HepG2 (cell line): ENCODE results near the gene SOX11. TPM values are rescaled to one million over a fixed set of nuclear protein-coding genes. Genes with fewer than 3 reads are reported as not detected.

Experiments
- ATAC-seq: fragments of 200-7000 bp; cut with Tn5 transposase; 3 replicates; pipeline ENCODE4 v1.9.1; 2020; ENCODE audit warnings: mild to moderate bottlenecking, moderate library complexity
- BruUV-seq: library from RNA; stranded (reverse); fragments of 400-500 nt; replicated peaks from 2 replicates; lab custom pipeline; 2021; lab: Mats Ljungman, UMichigan
- CTCF ChIA-PET: fragments of 300-600 bp; formaldehyde crosslinking; extraction: SDS; loops from one replicate; lab custom pipeline; 2021; ENCODE audit warnings: low total read pairs, inconsistent platforms, low intra/inter-chr PET ratio; lab: Yijun Ruan, JAX
- POLR2A ChIA-PET: fragments of 350-600 bp; sonication (Branson Sonifier 250); formaldehyde crosslinking; loops from one replicate; lab custom pipeline; 2020; ENCODE audit warnings: antibody characterized with exemption, inconsistent platforms; lab: Yijun Ruan, JAX
- DNase-seq: peaks from one replicate; pipeline ENCODE4 v3.0.0-alpha.2; 2015; ENCODE audit warnings: low spot score
- FAIRE-seq: peaks from 3 replicates; lab custom pipeline; 2011; peaks lifted over from hg19 to GRCh38; lab: Jason Lieb, UNC
- H2AFZ ChIP-seq: one replicate; pipeline ENCODE4 v1.6.1; 2011; ENCODE audit warnings: low read length, inconsistent platforms
- H3K27ac ChIP-seq: fragments of 300-600 bp; 3 replicates; pipeline ENCODE4 v1.8.0; 2011; ENCODE audit warnings: mixed run types, mild to moderate bottlenecking, mixed read lengths, low read length, inconsistent platforms; ENCODE audit not compliant: insufficient read depth; ENCODE audit errors: extremely low read length
- H3K27me3 ChIP-seq, 2 experiments: fragments of 200-600 bp in 1 of 2; 2 replicates in 1 of 2; 3 replicates in 1 of 2; pipeline versions ENCODE4 v1.6.0 to v1.8.0; 2011; ENCODE audit warnings: low read length in 2 of 2, mild to moderate bottlenecking in 2 of 2, moderate library complexity in 2 of 2, inconsistent platforms in 1 of 2; ENCODE audit not compliant: insufficient read depth in 2 of 2, control insufficient read depth in 1 of 2
- H3K36me3 ChIP-seq, 2 experiments: fragments of 200-600 bp in 1 of 2; replicated peaks in 1 of 2; 2 replicates in 1 of 2; 3 replicates in 1 of 2; pipeline versions ENCODE4 v1.5.1 to v1.8.0; 2011; ENCODE audit warnings: low read length in 2 of 2, inconsistent platforms in 1 of 2; ENCODE audit not compliant: insufficient read depth in 2 of 2, control insufficient read depth in 1 of 2
- H3K4me1 ChIP-seq: 2 replicates; pipeline ENCODE4 v1.5.1; 2012; ENCODE audit warnings: low read length, inconsistent platforms; ENCODE audit not compliant: insufficient read depth
- H3K4me2 ChIP-seq: 2 replicates; pipeline ENCODE4 v1.6.0; 2011; ENCODE audit warnings: low read depth, low read length, inconsistent platforms
- H3K4me3 ChIP-seq, 3 experiments: fragments of 200-600 bp in 1 of 3; sonication (generic), shearing (Covaris generic) in 1 of 3; replicated peaks in 1 of 3; 2 replicates each; pipeline ENCODE4 v1.5.1; 2011 to 2016; ENCODE audit warnings: low read length in 3 of 3, inconsistent platforms in 2 of 3, low read depth in 2 of 3, mild to moderate bottlenecking in 2 of 3, control low read depth in 1 of 3, mixed read lengths in 1 of 3; ENCODE audit not compliant: insufficient read depth in 1 of 3
- H3K79me2 ChIP-seq: one replicate; pipeline ENCODE4 v1.6.1; 2011; ENCODE audit warnings: low read length, inconsistent platforms; ENCODE audit not compliant: insufficient read depth
- H3K9ac ChIP-seq: 2 replicates; pipeline ENCODE4 v1.6.0; 2011; ENCODE audit warnings: mild to moderate bottlenecking, low read depth, low read length, inconsistent platforms; ENCODE audit not compliant: insufficient read depth
- H3K9me3 ChIP-seq: 2 replicates; pipeline ENCODE4 v1.5.1; 2012; ENCODE audit warnings: mild to moderate bottlenecking, low read length
- H4K20me1 ChIP-seq: 2 replicates; pipeline ENCODE4 v1.6.0; 2011; ENCODE audit warnings: inconsistent platforms, mild to moderate bottlenecking, low read length, moderate library complexity; ENCODE audit not compliant: insufficient read depth
- EZH2 ChIP-seq: conservative IDR thresholded peaks from 2 replicates; pipeline ENCODE4 v1.6.1; 2012; ENCODE audit warnings: mild to moderate bottlenecking, low read depth, low read length, moderate library complexity
- KAT7 ChIP-seq: IDR thresholded peaks from 2 replicates; pipeline ENCODE4 v1.6.1; 2018; ENCODE audit warnings: borderline replicate concordance, missing compliant biosample characterization
- NCOA5 ChIP-seq: sonication (generic); formaldehyde crosslinking; IDR thresholded peaks from 2 replicates; pipeline ENCODE4 v1.4.0; 2020; ENCODE audit warnings: missing genetic modification reagents
- SIN3A ChIP-seq: IDR thresholded peaks from 2 replicates; pipeline ENCODE4 v1.6.1; 2011; ENCODE audit warnings: low read depth, mild to moderate bottlenecking, control low read depth, low read length, borderline replicate concordance
- TEAD2 ChIP-seq: sonication (generic); formaldehyde crosslinking; IDR thresholded peaks from 2 replicates; pipeline ENCODE4 v1.9.0; 2021; ENCODE audit warnings: missing genetic modification reagents
- UBTF ChIP-seq: sonication (generic); formaldehyde crosslinking; IDR thresholded peaks from 2 replicates; pipeline ENCODE4 v1.4.0; 2020; ENCODE audit warnings: mild to moderate bottlenecking, missing genetic modification reagents
- ZNF761 ChIP-seq: sonication (generic); formaldehyde crosslinking; conservative IDR thresholded peaks from 2 replicates; pipeline ENCODE4 v1.4.0; 2020; ENCODE audit warnings: mild to moderate bottlenecking, missing genetic modification reagents
- WGBS: methylation state at CpG from one replicate; pipeline ENCODE4 v1.1.6; 2017; ENCODE audit warnings: low lambda C conversion rate; 5-methylcytosine and 5-hydroxymethylcytosine counted together
- in situ Hi-C: cut with HindIII; loops from 2 replicates; pipeline ENCODE4 v1.10.0; 2017; ENCODE audit warnings: low pct_unique_long_range_greater_than_20kb; ENCODE audit not compliant: extremely low pct_ligation_motif_present
- intact Hi-C: fragments of 100-400 bp; cut with micrococcal nuclease; formaldehyde crosslinking; loops from one replicate; pipeline ENCODE4 v1.10.0; 2022; ENCODE audit not compliant: unreplicated experiment
- polyA plus RNA-seq, 8 experiments: library from polyadenylated mRNA; depleted of rRNA in 3 of 8; stranded (reverse) in 7 of 8; unstranded in 1 of 8; fragments of >200 nt; fragmentation: Illumina TruSeq in 4 of 8; extraction: Trizol in 4 of 8; gene quantifications; 2 replicates each; pipeline versions ENCODE4 v1.2.1 to v1.2.3, GENCODE V29; 2011 to 2016; ENCODE audit warnings: low read depth in 4 of 8, missing spikeins in 1 of 8, mixed read lengths in 1 of 8; ENCODE audit not compliant: insufficient read depth in 1 of 8
- total RNA-seq, 5 experiments: library from RNA; depleted of rRNA; stranded (reverse); fragments of >200 nt; fragmentation: Illumina TruSeq; extraction: Trizol; gene quantifications; 2 replicates each; pipeline ENCODE4 v1.2.3, GENCODE V29; 2016; ENCODE audit warnings: low read depth in 1 of 5

Gene SOX11
- total and polyA plus RNA-seq, 2 of the 13 experiments (the other 11 are each of a cell fraction or from before 2014, with no cell fraction given): not detected

GRCh38 chr2:5672749-5673144, 19.4 kb upstream of the SOX11 start:
- 30% methylated on average over 14 of the region's 15 CpGs for WGBS

More at GRCh38 chr2:5672749-5673144, 19.4 kb upstream of the SOX11 start:
- H3K4me3 ChIP-seq: no peak overlapping the region
- H3K9ac ChIP-seq: no peak overlapping the region
- TF ChIP-seq SIN3A (no peak), TEAD2 (CRISPR knock-in tag) (no peak), EZH2 (no peak), UBTF (CRISPR knock-in tag) (no peak), NCOA5 (CRISPR knock-in tag) (no peak), ZNF761 (CRISPR knock-in tag) (no peak), KAT7 (CRISPR knock-in tag) (no peak)
- H3K27me3 ChIP-seq: peaks cover 1 to 12% of the 10 kb centered on the region in 2 experiments; a peak in 2 of 5 replicates
- H3K27ac ChIP-seq: no peak overlapping the region
- H3K4me1 ChIP-seq: no peaks in the 10 kb centered on the region
- intact Hi-C loops (loop anchor here (2.0 kb wide), 1 partner anchor 48 kb away; no protein-coding TSS in a partner anchor), in situ Hi-C loops (no loop called here)
- H3K36me3 ChIP-seq: no peaks in the 10 kb centered on the region
- no peak overlapping the region for H3K4me2 ChIP-seq
- DNase-seq: no peak
- no peak overlapping the region for H2AFZ ChIP-seq
- no peak; the same call in 2 of the 3 replicates for ATAC-seq
- FAIRE-seq: no peak
- no peaks in the 10 kb centered on the region for H3K79me2 ChIP-seq
- no peaks in the 10 kb centered on the region for H4K20me1 ChIP-seq
- H3K9me3 ChIP-seq: no peaks in the 10 kb centered on the region
- no TSS peak for BruUV-seq
- ChIA-PET CTCF (no interaction called here), POLR2A (no interaction called here)
